ENCODE results near the gene ABL2. TPM values are rescaled to one million over a fixed set of nuclear protein-coding genes. Genes with fewer than 3 reads are reported as not detected.
A peak's percentile ranks its signal among the peaks of the same experiment; 100 is the strongest.

Gene ABL2
- total and polyA plus RNA-seq, 9 of the 15 experiments (the other 6 are each of a cell fraction or from before 2014, with no cell fraction given): 1.4 to 15.0 (median 8.6) TPM

DNA sequence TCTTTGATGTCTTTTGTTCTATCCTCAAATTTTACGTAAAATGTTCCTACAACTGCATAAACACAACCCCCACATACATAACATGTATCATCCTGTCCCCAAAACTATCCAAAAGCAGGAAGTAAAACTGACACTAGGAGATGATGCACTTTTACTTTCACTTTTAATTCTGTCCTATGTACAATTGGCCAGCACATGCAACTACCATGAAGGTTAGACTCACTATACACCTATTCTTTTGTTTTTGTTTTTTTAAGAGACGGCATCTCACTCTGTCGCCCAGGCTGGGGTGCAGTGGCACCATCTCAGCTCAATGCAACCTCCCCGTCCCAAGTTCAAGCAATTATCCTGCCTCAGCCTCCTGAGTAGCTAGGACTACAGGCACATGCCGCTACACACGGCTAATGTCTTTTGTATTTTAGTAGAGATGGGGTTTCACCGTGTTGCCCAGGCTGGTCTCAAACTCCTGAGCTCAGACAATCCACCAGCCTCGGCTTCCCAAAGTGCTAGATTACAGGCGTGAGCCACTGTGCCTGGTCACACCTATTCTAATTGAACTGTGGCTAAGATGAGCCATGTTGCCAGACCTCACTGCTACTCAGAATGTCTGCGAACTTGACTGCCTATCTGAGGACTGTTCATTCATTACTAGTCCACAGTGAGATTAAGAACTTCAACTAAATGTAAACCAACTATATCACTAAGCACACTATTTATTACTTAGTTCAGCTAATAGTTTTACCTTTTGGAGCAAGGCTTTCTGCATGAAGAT is 99.6 kb downstream of the ABL2 start (continued):
- TF ChIP-seq, protein P1, sequence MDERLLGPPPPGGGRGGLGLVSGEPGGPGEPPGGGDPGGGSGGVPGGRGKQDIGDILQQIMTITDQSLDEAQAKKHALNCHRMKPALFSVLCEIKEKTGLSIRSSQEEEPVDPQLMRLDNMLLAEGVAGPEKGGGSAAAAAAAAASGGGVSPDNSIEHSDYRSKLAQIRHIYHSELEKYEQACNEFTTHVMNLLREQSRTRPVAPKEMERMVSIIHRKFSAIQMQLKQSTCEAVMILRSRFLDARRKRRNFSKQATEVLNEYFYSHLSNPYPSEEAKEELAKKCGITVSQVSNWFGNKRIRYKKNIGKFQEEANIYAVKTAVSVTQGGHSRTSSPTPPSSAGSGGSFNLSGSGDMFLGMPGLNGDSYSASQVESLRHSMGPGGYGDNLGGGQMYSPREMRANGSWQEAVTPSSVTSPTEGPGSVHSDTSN (CRISPR knock-in tag; IDR thresholded peaks at IDR 0.05; ENCODE audit: low read depth): no peak
- TF ChIP-seq, protein P1 (tag; conservative IDR thresholded peaks at IDR 0.05; ENCODE audit: low read depth): peak; percentile 67
- TF ChIP-seq ZC3H4 (CRISPR knock-in tag; IDR thresholded peaks at IDR 0.05; ENCODE audit: borderline replicate concordance) (no peak), FOXK1 (CRISPR knock-in tag; IDR thresholded peaks at IDR 0.05; ENCODE audit: borderline replicate concordance) (no peak), ZNF431 (CRISPR knock-in tag; IDR thresholded peaks at IDR 0.05) (0 out of 2 replicates have a peak, but pooled peaks have one; percentile 39), LEF1 (IDR thresholded peaks at IDR 0.05) (peak; percentile 51; the same call in 1 of the 2 replicates), KDM4B (IDR thresholded peaks at IDR 0.05; ENCODE audit: borderline replicate concordance in 2 of 2, low read depth in 1 of 2) (no peak), FOXA1 (IDR thresholded peaks at IDR 0.05; ENCODE audit: borderline replicate concordance) (no peak), ZZZ3 (IDR thresholded peaks at IDR 0.05) (no peak), ATF1 (CRISPR knock-in tag; IDR thresholded peaks at IDR 0.05) (no peak), ATF1 (tag; IDR thresholded peaks at IDR 0.05) (no peak)
- TF ChIP-seq, protein P2, sequence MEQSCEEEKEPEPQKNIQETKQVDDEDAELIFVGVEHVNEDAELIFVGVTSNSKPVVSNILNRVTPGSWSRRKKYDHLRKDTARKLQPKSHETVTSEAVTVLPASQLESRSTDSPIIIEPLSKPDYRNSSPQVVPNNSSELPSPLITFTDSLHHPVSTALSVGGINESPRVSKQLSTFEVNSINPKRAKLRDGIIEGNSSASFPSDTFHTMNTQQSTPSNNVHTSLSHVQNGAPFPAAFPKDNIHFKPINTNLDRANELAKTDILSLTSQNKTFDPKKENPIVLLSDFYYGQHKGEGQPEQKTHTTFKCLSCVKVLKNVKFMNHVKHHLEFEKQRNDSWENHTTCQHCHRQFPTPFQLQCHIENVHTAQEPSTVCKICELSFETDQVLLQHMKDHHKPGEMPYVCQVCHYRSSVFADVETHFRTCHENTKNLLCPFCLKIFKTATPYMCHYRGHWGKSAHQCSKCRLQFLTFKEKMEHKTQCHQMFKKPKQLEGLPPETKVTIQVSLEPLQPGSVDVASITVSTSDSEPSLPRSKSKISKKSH (CRISPR knock-in tag; IDR thresholded peaks at IDR 0.05): no peak
- TF ChIP-seq, protein P3, sequence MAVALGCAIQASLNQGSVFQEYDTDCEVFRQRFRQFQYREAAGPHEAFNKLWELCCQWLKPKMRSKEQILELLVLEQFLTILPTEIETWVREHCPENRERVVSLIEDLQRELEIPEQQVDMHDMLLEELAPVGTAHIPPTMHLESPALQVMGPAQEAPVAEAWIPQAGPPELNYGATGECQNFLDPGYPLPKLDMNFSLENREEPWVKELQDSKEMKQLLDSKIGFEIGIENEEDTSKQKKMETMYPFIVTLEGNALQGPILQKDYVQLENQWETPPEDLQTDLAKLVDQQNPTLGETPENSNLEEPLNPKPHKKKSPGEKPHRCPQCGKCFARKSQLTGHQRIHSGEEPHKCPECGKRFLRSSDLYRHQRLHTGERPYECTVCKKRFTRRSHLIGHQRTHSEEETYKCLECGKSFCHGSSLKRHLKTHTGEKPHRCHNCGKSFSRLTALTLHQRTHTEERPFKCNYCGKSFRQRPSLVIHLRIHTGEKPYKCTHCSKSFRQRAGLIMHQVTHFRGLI (CRISPR knock-in tag; IDR thresholded peaks at IDR 0.05): no peak
- TF ChIP-seq, protein P4, sequence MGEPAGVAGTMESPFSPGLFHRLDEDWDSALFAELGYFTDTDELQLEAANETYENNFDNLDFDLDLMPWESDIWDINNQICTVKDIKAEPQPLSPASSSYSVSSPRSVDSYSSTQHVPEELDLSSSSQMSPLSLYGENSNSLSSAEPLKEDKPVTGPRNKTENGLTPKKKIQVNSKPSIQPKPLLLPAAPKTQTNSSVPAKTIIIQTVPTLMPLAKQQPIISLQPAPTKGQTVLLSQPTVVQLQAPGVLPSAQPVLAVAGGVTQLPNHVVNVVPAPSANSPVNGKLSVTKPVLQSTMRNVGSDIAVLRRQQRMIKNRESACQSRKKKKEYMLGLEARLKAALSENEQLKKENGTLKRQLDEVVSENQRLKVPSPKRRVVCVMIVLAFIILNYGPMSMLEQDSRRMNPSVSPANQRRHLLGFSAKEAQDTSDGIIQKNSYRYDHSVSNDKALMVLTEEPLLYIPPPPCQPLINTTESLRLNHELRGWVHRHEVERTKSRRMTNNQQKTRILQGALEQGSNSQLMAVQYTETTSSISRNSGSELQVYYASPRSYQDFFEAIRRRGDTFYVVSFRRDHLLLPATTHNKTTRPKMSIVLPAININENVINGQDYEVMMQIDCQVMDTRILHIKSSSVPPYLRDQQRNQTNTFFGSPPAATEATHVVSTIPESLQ (CRISPR knock-in tag; IDR thresholded peaks at IDR 0.05): no peak
- TF ChIP-seq, protein P5, sequence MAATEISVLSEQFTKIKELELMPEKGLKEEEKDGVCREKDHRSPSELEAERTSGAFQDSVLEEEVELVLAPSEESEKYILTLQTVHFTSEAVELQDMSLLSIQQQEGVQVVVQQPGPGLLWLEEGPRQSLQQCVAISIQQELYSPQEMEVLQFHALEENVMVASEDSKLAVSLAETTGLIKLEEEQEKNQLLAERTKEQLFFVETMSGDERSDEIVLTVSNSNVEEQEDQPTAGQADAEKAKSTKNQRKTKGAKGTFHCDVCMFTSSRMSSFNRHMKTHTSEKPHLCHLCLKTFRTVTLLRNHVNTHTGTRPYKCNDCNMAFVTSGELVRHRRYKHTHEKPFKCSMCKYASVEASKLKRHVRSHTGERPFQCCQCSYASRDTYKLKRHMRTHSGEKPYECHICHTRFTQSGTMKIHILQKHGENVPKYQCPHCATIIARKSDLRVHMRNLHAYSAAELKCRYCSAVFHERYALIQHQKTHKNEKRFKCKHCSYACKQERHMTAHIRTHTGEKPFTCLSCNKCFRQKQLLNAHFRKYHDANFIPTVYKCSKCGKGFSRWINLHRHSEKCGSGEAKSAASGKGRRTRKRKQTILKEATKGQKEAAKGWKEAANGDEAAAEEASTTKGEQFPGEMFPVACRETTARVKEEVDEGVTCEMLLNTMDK (IDR thresholded peaks at IDR 0.05; ENCODE audit: borderline replicate concordance, insufficient read depth, low read depth, low read length, poor library complexity, severe bottlenecking): no peak
- TF ChIP-seq, protein P6, sequence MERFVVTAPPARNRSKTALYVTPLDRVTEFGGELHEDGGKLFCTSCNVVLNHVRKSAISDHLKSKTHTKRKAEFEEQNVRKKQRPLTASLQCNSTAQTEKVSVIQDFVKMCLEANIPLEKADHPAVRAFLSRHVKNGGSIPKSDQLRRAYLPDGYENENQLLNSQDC (CRISPR knock-in tag; IDR thresholded peaks at IDR 0.05): no peak
